Measurements from ENCODE around the gene PTGR1. TPM values are rescaled to one million over a fixed set of nuclear protein-coding genes. Genes with fewer than 3 reads are reported as not detected.

PTGR1 gene
- total and polyA plus RNA-seq, 2 experiments from 2014 or later = 19.1 to 24.7 TPM

DNA sequence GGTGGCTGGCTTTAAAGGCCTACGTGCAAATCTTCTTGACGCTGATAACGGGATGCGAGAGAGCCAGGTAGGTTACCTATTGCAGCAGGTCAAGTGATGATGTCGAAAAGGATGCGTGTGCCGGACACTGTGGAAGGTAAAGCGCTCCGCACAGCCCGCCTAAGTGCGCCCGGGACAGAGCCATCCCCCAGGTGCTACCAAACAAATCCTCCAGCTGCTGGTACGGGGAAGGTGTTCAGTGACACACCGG, 31.4 kb upstream of the PTGR1 start:
- Histone ChIP-seq H3K27me3 (ENCODE audit: insufficient read depth) (no peaks in the 10 kb centered on the region), H3K9me2 (ENCODE audit: insufficient read depth) (no peaks in the 10 kb centered on the region), H4K20me1 (replicated peaks; ENCODE audit: insufficient read depth) (peaks cover 13% of the 10 kb centered on the region; the same call in 1 of the 2 replicates), H3K79me2 (replicated peaks; ENCODE audit: insufficient read depth) (peaks cover 44% of the 10 kb centered on the region), H3K4me3 (peak overlapping the region; percentile 78), H3K27ac (ENCODE audit: low read depth) (0 out of 2 replicates have a peak overlapping the region, but pooled peaks have one; percentile 79), H3K4me1 (ENCODE audit: insufficient read depth) (peaks cover 8% of the 10 kb centered on the region), H3F3A (replicated peaks; ENCODE audit: low read depth) (no peaks in the 10 kb centered on the region), H3K36me3 (ENCODE audit: insufficient read depth) (no peaks in the 10 kb centered on the region), H2AFZ (peak overlapping the region; percentile 96), H3K4me2 (peak overlapping the region; percentile 83)
- H3K4me1 Mint-ChIP-seq = peaks cover 30% of the 10 kb centered on the region
- H3K4me3 Mint-ChIP-seq = peak overlapping the region; percentile 95
- no peaks in the 10 kb centered on the region for H3K9me3 Mint-ChIP-seq
- peak overlapping the region; percentile 76 for H3K27ac Mint-ChIP-seq
- TF ChIP-seq, protein P1, sequence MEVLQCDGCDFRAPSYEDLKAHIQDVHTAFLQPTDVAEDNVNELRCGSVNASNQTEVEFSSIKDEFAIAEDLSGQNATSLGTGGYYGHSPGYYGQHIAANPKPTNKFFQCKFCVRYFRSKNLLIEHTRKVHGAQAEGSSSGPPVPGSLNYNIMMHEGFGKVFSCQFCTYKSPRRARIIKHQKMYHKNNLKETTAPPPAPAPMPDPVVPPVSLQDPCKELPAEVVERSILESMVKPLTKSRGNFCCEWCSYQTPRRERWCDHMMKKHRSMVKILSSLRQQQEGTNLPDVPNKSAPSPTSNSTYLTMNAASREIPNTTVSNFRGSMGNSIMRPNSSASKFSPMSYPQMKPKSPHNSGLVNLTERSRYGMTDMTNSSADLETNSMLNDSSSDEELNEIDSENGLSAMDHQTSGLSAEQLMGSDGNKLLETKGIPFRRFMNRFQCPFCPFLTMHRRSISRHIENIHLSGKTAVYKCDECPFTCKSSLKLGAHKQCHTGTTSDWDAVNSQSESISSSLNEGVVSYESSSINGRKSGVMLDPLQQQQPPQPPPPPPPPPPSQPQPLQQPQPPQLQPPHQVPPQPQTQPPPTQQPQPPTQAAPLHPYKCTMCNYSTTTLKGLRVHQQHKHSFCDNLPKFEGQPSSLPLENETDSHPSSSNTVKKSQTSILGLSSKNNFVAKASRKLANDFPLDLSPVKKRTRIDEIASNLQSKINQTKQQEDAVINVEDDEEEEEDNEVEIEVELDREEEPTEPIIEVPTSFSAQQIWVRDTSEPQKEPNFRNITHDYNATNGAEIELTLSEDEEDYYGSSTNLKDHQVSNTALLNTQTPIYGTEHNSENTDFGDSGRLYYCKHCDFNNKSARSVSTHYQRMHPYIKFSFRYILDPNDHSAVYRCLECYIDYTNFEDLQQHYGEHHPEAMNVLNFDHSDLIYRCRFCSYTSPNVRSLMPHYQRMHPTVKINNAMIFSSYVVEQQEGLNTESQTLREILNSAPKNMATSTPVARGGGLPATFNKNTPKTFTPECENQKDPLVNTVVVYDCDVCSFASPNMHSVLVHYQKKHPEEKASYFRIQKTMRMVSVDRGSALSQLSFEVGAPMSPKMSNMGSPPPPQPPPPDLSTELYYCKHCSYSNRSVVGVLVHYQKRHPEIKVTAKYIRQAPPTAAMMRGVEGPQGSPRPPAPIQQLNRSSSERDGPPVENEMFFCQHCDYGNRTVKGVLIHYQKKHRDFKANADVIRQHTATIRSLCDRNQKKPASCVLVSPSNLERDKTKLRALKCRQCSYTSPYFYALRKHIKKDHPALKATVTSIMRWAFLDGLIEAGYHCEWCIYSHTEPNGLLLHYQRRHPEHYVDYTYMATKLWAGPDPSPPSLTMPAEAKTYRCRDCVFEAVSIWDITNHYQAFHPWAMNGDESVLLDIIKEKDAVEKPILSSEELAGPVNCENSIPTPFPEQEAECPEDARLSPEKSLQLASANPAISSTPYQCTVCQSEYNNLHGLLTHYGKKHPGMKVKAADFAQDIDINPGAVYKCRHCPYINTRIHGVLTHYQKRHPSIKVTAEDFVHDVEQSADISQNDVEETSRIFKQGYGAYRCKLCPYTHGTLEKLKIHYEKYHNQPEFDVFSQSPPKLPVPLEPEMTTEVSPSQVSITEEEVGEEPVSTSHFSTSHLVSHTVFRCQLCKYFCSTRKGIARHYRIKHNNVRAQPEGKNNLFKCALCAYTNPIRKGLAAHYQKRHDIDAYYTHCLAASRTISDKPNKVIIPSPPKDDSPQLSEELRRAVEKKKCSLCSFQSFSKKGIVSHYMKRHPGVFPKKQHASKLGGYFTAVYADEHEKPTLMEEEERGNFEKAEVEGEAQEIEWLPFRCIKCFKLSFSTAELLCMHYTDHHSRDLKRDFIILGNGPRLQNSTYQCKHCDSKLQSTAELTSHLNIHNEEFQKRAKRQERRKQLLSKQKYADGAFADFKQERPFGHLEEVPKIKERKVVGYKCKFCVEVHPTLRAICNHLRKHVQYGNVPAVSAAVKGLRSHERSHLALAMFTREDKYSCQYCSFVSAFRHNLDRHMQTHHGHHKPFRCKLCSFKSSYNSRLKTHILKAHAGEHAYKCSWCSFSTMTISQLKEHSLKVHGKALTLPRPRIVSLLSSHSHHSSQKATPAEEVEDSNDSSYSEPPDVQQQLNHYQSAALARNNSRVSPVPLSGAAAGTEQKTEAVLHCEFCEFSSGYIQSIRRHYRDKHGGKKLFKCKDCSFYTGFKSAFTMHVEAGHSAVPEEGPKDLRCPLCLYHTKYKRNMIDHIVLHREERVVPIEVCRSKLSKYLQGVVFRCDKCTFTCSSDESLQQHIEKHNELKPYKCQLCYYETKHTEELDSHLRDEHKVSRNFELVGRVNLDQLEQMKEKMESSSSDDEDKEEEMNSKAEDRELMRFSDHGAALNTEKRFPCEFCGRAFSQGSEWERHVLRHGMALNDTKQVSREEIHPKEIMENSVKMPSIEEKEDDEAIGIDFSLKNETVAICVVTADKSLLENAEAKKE (CRISPR knock-in tag; IDR thresholded peaks at IDR 0.05) = no peak
- TF ChIP-seq, protein P2, sequence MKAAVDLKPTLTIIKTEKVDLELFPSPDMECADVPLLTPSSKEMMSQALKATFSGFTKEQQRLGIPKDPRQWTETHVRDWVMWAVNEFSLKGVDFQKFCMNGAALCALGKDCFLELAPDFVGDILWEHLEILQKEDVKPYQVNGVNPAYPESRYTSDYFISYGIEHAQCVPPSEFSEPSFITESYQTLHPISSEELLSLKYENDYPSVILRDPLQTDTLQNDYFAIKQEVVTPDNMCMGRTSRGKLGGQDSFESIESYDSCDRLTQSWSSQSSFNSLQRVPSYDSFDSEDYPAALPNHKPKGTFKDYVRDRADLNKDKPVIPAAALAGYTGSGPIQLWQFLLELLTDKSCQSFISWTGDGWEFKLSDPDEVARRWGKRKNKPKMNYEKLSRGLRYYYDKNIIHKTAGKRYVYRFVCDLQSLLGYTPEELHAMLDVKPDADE (IDR thresholded peaks at IDR 0.05) = 0 out of 2 replicates have a peak, but pooled peaks have one; percentile 76
- TF ChIP-seq, protein P3, sequence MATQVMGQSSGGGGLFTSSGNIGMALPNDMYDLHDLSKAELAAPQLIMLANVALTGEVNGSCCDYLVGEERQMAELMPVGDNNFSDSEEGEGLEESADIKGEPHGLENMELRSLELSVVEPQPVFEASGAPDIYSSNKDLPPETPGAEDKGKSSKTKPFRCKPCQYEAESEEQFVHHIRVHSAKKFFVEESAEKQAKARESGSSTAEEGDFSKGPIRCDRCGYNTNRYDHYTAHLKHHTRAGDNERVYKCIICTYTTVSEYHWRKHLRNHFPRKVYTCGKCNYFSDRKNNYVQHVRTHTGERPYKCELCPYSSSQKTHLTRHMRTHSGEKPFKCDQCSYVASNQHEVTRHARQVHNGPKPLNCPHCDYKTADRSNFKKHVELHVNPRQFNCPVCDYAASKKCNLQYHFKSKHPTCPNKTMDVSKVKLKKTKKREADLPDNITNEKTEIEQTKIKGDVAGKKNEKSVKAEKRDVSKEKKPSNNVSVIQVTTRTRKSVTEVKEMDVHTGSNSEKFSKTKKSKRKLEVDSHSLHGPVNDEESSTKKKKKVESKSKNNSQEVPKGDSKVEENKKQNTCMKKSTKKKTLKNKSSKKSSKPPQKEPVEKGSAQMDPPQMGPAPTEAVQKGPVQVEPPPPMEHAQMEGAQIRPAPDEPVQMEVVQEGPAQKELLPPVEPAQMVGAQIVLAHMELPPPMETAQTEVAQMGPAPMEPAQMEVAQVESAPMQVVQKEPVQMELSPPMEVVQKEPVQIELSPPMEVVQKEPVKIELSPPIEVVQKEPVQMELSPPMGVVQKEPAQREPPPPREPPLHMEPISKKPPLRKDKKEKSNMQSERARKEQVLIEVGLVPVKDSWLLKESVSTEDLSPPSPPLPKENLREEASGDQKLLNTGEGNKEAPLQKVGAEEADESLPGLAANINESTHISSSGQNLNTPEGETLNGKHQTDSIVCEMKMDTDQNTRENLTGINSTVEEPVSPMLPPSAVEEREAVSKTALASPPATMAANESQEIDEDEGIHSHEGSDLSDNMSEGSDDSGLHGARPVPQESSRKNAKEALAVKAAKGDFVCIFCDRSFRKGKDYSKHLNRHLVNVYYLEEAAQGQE (IDR thresholded peaks at IDR 0.05; ENCODE audit: unreplicated experiment) = no peak
- DNase-seq (ENCODE audit: low spot score) (no peak), ATAC-seq (peak; percentile 94; the same call in 1 of the 3 replicates)
- peaks cover 4% of the 10 kb centered on the region for H3K27me3 Mint-ChIP-seq (ENCODE audit: insufficient read depth, low read depth, poor library complexity)
- H3K36me3 Mint-ChIP-seq (ENCODE audit: low read depth) = no peaks in the 10 kb centered on the region

Data from GM23338 (cell line).